Measurements from ENCODE around the gene LARP1B. TPM values are rescaled to one million over a fixed set of nuclear protein-coding genes. Genes with fewer than 3 reads are reported as not detected.
"Not testable (repeated sequence)": the region's sequence is repeated elsewhere in the genome, so short reads cannot be mapped to it uniquely, and the experiment has no call there.

LARP1B gene
- total RNA-seq, 1 donor from 2014 or later = 24.2 TPM

DNA sequence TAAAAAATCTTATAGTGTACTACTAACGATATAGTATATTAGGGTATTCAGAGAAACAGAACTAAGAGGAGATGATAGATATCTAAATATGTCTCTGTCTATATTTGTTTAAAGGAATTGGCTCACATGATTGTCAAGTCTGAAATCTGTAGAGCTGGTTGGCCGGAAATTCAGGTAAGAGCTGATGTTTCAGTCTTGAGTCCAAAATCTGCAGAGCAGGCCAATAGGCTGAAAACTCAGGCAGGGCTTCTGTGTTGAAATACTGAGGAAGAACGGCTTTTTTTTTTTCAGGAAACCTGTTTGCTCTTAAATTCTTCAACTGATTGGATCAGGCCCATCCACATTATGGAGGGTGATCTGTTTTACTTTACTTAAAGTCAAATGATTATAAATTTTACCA lies 194.8 kb downstream of the LARP1B start:
- H3K36me3 ChIP-seq (ENCODE audit: control insufficient read depth, insufficient read depth, low read length) = no peaks in the 10 kb centered on the region
- H3K4me3 ChIP-seq (ENCODE audit: low read depth, low read length) = no peak overlapping the region
- DNase-seq (ENCODE audit: low read depth) = no peak
- no peaks in the 10 kb centered on the region for H3K27me3 ChIP-seq (ENCODE audit: control insufficient read depth, insufficient read depth, low read length)
- TF ChIP-seq, protein P1, sequence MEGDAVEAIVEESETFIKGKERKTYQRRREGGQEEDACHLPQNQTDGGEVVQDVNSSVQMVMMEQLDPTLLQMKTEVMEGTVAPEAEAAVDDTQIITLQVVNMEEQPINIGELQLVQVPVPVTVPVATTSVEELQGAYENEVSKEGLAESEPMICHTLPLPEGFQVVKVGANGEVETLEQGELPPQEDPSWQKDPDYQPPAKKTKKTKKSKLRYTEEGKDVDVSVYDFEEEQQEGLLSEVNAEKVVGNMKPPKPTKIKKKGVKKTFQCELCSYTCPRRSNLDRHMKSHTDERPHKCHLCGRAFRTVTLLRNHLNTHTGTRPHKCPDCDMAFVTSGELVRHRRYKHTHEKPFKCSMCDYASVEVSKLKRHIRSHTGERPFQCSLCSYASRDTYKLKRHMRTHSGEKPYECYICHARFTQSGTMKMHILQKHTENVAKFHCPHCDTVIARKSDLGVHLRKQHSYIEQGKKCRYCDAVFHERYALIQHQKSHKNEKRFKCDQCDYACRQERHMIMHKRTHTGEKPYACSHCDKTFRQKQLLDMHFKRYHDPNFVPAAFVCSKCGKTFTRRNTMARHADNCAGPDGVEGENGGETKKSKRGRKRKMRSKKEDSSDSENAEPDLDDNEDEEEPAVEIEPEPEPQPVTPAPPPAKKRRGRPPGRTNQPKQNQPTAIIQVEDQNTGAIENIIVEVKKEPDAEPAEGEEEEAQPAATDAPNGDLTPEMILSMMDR (IDR thresholded peaks at IDR 0.05; ENCODE audit: insufficient read depth, low read length, poor library complexity, severe bottlenecking) = no peak

DNA sequence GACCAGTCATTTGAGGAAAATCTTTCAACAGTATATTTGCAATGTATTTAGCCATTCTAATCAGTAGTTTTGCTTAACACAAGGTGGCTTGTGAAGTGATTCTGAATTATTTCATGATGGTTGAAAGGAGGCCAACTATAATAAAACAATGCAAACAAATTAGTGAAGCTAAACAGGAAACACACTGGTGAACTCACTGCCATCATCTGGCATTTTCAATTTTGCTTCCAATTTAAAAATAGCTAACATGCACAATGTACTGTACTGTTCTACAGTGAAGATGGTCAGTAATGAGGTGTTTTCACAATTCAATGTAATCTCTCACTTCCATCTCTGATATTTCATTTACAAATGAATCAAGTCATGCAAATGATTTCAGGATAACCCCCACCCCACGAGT lies 195.4 kb downstream of the LARP1B start:
- TF ChIP-seq, protein P1 (IDR thresholded peaks at IDR 0.05; ENCODE audit: insufficient read depth, low read length, poor library complexity, severe bottlenecking) = no peak
- Histone ChIP-seq H3K4me3 (ENCODE audit: low read depth, low read length) (no peak overlapping the region), H3K27me3 (ENCODE audit: control insufficient read depth, insufficient read depth, low read length) (no peaks in the 10 kb centered on the region), H3K36me3 (ENCODE audit: control insufficient read depth, insufficient read depth, low read length) (no peaks in the 10 kb centered on the region)
- DNase-seq (ENCODE audit: low read depth) = no peak

DNA sequence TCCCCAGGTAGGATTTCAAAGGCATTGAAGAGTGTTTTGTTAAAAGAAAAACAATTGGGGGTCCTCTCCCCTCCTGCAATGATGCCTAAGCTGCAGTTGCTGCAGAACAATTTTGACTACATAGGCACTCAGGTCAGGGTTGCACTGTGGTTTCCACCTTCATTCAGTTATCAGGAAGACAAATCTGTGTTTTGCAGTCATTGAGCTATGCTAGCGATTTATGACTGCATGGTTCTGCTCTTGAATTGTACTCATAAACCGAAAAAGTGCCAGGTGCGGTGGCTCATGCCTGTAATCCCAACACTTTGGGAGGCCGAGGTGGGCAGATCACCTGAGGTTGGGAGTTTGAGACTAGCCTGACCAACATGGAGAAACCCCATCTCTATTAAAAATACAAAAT lies 197.1 kb downstream of the LARP1B start:
- H3K4me3 ChIP-seq (ENCODE audit: low read depth, low read length); H3K27me3 ChIP-seq (ENCODE audit: control insufficient read depth, insufficient read depth, low read length); DNase-seq (ENCODE audit: low read depth); H3K36me3 ChIP-seq (ENCODE audit: control insufficient read depth, insufficient read depth, low read length): not testable (repeated sequence)

DNA sequence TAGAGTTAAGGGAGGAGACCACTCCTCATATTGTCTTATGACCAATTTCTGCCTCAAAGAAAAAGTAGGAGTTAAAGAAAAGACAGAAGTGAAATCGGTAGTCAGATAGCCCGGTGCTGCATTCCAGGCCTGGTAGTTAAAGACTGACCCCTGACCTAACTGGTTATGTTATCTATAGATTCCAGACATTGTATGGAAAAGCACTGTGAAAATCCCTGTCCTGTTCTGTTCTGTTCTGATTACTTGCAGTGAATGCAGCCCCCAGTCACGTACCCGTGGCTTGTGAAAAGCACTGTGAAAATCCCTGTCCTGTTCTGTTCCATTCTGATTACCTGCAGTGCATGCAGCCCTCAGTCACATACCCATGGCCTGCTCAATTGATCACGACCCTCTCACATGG lies 198.8 kb downstream of the LARP1B start:
- not testable (repeated sequence) for H3K4me3 ChIP-seq (ENCODE audit: low read depth, low read length); DNase-seq (ENCODE audit: low read depth); H3K27me3 ChIP-seq (ENCODE audit: control insufficient read depth, insufficient read depth, low read length); H3K36me3 ChIP-seq (ENCODE audit: control insufficient read depth, insufficient read depth, low read length)

Other genes with a start within 250 kb of the LARP1B start
- gene PLK4, start 180.4 kb upstream of the LARP1B start, total RNA-seq = 4.9 and 5.4 TPM in 2 replicates
- gene MFSD8, start 96.1 kb upstream of the LARP1B start, total RNA-seq = 20.2 and 27.2 TPM in 2 replicates
- 8.4 and 11.0 TPM in 2 replicates for gene ABHD18, start 95.9 kb upstream of the LARP1B start, total RNA-seq
- 29.6 and 37.3 TPM in 2 replicates for gene PGRMC2, start 226.5 kb downstream of the LARP1B start, total RNA-seq